ENCODE data around the gene RAB37.

GRCh38 chr17:74786431-74787055 is 49.5 kb downstream of the RAB37 start:
- TF ChIP-seq E2F5 (CRISPR knock-in tag; IDR thresholded peaks at IDR 0.05) (no peak), ESRRA (CRISPR knock-in tag; IDR thresholded peaks at IDR 0.05; ENCODE audit: borderline replicate concordance) (no peak), CTCF (IDR thresholded peaks at IDR 0.05) (no peak), NR2C2 (CRISPR knock-in tag; IDR thresholded peaks at IDR 0.05) (no peak)

All from WTC11 (cell line).